Activated CD8-positive, alpha-beta memory T cell treated with anti-CD3 and anti-CD28 coated beads for 1 hour (primary cell): ENCODE measurements around the gene TCHP.
"Not testable (repeated sequence)": the region's sequence is repeated elsewhere in the genome, so short reads cannot be mapped to it uniquely, and the experiment has no call there.

Source experiments
- DNase-seq, 2 donors: peaks; one replicate each; pipeline ENCODE4 v3.0.0-alpha.2; 2020; ENCODE audit warnings: low read depth in 1 of 2; ENCODE audit errors: extremely low read depth in 1 of 2

TCHP gene, protein sequence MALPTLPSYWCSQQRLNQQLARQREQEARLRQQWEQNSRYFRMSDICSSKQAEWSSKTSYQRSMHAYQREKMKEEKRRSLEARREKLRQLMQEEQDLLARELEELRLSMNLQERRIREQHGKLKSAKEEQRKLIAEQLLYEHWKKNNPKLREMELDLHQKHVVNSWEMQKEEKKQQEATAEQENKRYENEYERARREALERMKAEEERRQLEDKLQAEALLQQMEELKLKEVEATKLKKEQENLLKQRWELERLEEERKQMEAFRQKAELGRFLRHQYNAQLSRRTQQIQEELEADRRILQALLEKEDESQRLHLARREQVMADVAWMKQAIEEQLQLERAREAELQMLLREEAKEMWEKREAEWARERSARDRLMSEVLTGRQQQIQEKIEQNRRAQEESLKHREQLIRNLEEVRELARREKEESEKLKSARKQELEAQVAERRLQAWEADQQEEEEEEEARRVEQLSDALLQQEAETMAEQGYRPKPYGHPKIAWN

DNA sequence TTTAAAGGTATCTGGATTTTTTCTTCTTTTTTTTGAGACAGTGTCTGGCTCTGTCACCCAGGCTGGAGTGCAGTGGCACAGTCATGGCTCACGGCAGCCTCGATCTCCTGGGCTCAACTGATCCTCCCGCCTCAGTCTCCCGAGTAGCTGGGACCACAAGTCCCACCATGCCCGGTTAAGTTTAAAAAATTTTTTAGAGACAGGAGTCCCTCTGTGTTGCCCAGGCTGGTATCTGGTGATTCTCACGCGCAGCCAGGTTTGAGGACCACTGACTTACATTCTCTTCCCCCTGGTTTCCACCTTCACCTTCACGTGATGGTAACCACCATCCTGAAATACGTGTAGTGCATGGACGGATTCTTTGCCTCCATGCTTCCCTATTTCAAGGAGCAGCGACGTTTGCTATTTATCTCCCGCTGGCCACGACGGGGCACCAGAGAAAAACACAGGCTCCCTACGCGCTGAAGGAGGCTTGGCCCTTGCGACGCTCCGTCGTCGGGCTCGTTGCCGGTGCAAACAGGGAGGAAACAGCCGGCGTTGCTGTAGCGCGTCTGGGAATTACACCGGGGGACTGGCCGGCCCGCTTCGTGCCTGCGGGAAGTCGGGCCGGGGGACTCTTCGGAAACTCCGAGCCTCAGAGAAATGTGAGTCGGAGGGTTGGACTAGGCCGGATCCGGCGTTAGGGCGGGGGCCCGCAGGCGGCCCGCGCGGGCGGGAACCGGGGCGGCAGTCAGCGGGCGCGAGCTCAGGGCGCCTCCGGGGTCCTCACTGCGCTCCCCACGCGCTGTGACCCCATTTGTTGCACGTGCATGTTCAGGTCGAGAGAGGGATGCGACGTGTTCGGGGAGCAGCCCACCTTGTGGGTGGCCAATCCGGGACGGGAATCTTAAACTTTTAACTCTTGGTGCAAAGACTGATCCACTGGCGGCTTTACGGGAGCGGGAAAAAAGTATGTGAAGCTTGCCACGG lies at the start of gene TCHP:
TCHP (plus strand) TSS at position 492 of the 969 bp plus-strand sequence. CDS start 2,753 bp downstream, outside the sequence.
- peak; percentile 28 to 51 for DNase-seq

DNA sequence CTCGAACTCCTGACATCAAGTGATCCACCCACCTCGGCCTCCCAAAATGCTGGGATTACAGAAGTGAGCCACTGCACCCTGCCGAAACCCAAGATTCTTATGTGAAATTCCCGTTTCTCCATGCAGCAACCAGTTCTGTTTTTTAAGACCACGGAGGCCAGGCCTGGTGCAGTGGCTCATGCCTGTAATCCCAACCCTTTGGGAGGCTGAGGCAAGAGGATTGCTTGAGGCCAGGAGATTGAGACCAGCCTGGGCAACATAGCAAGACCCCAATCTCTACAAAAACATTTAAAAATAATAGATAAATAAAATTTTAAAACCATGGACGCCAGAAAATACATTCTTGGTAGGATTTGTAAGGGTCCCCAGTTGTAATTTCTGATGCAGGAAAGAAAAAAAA lies 49.6 kb upstream of the TCHP start:
- not testable (repeated sequence) for DNase-seq

DNA sequence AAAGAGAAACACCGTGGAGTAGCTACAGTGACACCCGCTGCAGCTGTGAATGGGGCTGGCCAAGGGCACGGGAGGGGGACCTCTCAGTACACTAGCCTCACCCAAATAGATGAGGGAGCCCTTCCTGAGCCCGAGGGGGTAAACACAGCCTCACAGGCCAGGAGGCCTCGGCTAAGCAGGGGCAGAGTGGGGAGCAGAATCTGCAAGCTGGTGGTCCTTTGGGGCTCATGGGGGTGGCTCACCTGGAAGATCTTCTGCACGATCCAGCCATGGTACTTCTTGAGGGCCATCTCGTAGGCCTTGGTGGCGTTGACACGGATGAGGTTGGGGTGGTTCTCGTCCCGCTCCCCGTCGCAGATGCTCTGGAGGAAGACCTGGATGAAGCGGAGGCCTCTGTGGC lies 44.7 kb upstream of the TCHP start:
- no peak for DNase-seq

DNA sequence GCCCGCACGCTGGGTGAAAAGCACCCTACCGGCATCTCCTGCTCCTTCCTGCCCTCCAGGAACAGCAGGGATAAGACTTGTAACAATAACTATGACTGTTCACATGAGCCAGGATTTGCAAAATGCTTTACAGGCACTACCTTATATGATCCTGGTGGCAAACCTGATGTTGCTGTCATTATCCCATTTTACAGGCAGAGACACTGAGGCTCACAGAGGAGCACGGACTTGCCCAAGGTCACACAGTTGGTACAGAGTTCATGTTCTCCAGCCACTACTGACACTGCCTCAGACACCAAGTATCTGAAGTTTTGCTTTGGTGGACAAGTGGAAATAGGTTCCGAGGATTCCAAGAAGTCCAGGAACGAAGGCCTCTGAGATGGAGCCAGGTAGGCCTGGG lies 42.4 kb upstream of the TCHP start:
- DNase-seq = no peak

DNA sequence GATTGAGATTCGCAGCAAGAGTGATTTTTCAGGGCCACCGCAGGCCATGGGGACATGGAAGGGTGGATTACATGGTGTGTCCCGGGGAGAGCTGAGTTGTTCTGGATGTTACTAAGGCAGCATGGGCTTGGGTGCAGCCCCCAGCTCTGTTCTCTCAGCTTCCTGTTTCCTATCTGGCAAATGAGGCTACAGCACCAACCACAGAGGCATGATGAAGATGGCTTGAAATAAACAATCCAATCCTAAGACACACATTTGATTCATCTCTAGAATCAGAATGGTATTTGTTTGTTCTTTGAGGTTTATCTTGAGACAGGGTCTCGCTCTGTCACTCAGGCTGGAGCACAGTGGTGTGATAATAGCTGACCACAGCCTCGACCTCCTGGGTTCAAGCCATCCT lies 41.3 kb upstream of the TCHP start:
- no peak for DNase-seq

DNA sequence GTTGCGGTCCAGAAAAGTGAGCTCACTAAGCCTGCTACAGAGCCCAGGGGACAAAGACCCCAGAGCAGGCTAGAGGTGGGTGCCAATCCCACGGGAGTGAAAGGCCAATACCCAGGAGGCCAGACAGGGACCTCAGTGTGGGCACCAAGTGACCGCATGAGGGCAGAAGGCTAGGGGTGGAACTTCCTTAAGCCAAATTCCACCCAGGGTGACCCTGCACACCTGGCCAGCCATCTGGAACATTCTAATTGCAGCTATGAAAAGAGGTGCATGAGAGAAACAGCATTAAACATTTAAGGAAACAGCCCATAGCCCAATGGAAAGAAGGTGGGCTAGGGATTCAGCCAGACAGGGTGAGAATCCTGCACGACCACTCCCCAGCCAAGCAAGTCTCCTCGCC lies 39.1 kb upstream of the TCHP start:
- DNase-seq = no peak

DNA sequence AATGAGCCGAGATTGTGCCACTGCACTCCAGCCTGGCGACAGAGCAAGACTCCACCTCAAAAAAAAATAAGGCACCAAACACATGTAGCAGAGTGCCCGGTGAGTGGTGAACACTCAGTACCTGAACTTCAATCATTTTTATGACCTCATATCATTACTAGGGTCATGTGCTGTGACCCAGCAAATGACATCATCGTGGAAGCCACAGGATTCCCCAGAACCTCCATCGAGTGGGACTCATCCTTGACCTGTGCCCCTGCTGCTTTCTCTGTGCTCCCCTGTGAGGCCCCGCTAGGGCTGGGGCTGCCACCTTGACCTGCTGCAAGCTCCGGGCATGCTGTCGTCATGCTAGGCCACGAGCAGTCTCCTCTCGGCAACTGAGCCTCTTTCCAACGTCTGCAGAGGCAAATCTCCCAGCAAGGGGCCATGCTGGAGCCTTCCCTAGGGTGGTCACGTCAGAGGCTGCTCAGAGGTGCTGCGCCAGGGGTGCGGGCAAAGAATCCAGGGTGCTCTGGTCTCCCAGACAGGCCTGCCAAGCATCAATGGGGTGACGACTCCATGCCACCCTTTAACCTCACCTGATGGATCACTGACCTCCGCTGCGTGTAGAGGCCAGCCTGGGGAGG lies 38.3 kb upstream of the TCHP start:
- DNase-seq = no peak

DNA sequence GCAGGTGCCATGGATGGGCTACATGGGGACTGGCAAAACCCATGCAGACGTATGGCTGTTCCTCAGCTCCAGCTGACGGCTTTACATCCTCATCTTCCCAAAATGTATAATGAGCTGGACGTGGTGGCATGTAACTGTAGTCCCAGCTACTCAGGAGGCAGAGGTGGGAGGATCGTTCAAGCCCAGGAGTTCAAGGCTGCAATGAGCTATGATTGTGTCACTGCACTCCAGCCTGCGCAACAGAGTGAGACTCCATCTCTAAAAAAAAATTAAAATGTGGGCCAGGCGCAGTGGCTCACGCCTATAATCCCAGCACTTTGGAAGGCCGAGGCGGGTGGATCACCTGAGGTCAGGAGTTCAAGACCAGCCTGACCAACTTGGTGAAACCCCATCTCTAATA lies 37.6 kb upstream of the TCHP start:
- not testable (repeated sequence) for DNase-seq

DNA sequence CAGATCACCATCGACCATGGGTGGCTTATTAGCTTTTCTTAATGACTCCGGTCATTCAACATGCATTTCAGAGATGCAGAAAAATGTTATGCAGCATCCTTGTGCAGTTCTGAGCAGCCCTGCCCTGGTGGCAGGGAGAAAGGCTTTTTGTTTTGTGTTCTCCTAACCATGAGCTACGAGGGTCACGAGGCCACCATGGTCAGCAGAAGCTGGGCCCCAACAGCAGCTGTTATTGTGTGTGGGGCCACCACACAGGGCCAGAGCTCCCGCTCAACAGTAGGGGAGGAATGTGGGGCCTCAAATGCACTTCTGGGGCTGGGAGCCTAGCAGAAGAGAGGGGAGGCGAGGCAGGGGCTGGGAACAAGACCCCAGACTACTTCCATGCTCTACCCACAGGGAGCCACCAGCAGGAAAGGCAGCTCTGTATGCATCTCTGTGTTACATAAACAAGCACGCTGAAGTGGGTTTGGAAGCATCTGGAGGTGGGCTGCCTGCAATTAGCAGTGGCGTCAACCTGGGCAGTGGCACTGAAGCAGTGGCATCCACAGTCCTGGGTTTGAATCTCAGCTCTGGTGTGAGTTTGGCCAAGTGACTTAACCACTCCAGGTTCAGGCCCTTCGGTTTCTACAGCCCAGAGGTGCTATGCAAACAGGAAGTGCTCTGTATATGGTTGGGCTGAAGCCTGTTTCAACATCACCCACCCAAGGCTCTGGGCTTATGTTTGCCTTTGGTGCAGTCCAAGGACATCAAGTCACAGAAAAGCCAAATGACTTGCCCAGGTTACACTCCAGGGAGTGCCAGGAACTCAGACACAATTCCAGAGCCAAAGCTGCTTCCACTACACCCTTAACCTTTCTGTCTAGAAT lies 36.0 kb upstream of the TCHP start:
- DNase-seq = no peak

DNA sequence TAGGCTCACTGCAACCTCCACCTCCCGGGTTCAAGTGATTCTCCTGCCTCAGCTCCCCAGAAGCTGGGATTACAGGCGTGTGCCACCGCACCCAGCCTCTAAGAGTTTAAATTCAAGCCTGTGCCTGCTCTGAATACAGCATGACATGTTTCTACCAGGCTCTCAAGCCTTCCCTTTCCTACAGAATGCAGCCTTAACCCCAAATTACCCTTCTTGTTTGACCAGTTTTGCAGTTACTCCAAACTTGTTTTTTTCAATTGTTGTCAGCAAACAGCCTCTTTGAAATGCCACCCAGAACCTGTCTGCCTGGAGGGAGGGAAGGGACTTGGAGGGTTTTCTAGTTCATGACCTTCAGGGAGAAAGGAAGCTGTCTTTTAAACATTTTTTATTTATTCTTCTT lies 35.2 kb upstream of the TCHP start:
- DNase-seq = no peak

DNA sequence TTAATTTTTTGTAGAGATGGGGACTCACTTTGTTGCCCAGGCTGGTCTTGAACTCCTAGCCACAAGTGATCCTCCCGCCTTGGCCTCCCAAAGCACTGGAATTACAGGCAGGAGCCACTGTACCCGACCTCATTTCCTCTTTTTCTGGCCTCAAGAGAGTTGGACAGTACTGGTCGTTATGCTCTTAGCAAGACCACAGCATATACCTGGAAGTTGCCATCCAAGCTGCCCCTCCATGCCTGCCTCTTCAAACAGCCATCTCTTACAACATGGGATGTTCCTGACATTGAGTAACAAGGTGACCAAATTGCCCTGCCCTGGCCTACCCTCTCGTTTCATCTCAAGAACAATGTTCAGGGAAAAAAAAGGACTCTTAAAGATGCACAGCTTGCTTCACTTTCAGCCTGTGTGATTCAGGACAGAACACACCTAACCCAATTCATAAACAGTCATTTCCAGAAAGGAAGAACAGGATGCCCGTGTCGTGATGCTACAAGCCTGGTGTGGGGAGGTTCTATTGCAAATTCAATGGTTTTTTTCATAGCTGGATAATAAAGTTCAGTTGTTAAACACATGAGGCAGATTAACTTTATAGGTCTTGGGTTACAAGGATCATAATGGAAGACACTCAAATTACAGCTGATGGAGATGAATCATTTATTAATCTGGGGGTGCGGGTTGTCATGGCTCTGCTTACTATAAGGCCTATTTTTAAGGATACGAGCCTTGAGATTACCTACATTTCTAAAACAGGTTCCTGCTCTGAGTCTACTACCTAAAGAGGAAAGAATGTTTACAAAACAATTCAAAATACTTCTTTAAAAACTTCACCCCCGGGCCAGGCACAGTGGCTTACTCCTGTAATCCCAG lies 31.7 kb upstream of the TCHP start:
- no peak for DNase-seq

DNA sequence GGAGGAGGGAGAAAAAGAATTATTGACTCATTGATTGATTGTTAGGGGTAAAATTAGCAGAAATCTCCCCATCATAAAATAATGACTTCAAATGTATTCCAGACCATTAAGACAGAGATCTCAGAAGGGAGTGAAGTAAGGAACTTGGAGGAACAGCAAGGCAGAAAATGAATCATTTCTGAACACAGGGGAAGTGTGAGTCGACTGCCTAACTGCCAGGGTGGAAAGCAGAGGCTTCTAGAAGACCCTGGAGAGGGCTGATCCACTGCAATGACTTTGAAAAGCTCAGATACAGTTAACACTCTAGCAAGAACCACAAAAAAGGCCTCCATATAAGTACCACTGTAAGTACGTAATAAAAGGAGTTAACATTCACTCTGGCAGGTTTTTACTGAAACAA lies 29.4 kb upstream of the TCHP start:
- no peak for DNase-seq

DNA sequence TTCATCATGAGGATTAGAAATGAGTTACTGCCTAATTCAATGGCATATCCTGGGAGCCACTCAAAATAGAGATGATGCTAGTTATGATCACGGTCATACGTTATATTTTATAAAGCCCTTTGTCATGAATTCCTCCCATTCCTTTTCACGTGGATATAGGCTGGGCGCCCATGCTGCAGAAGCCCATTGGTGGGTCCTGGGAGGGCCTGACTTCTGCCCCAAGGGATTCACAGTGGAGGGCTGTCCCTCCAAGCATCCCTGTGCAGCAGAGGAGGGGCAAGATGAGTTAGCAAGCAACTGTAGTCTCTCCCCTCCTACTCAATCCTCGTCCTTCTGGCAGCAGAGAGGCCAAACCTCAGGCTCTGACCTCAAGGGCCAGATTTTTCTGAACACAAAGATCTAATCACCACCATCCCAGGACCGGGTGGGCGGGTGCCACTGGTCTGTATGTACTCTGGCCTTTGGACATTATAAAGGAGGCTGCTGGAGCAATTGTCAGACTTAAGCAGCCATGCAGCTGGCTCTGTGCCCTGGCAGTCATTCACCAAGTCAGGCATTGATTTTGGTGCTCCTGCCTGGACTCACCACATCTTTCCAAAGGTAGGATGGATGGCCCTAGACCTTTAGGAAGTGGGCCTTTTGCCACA lies 28.3 kb upstream of the TCHP start:
- DNase-seq = no peak

DNA sequence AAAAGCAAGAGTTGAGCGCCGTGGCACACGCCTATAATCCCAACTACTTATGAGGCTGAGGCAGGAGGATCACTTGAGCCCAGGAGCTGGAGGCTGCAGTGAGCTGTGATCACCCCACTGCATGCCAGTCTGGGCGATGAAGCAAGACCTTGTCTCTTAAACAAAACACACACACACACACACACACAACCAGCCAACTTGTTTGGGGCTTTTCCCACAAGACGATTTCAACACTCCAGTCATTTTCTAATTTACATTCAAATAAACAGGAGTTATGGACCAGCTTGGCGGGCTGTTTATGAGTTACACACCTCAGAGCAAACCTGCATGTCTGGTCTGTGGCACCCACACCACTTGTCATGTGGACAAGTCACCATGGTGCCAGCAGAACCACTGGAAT lies 26.4 kb upstream of the TCHP start:
- no peak for DNase-seq

DNA sequence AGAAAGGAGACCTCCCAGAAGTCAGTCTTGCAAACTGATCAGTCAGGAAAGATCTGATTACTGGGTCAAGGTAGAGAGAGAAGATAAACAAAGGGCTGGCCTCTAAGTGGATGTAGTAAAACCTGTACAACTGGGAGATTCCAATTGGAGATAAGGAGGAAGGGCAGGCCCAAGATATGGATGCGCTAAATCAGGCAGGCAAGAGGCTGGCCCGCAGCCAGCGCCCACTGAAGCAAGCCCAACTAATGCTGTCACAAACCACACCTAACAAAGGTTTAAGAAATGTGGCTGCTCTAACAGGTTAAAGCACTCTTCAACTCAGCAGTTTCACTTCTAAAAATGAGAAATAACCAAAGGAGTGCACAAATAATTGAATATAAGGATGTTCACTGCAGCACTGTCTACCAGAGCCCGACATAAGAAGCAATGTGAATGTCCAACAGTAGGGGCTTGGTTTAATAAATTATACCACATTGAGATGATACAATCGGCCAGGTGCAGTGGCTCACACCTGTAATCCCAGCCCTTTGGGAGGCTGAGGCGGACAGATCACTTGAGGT lies 24.4 kb upstream of the TCHP start:
- no peak for DNase-seq

DNA sequence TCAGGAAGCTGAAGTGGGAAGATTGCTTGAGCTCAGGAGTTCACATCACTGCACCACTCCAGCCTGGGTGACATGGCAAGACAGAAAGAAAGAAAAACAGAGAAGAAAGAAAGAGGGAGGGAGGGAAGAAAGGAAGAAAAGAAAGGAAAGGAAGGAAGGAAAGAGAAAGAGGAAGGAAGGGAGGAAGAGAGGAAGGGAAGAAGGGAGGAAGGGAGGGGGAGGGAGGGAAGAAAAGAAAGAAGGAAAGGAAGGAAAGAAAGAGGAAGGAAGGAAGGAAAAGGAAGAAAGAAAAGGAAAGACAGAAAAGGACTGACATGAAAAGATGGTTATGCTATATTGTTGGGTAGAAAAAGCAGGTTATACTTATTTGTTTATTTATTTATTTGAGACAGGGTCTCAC lies 23.7 kb upstream of the TCHP start:
- DNase-seq = no peak

DNA sequence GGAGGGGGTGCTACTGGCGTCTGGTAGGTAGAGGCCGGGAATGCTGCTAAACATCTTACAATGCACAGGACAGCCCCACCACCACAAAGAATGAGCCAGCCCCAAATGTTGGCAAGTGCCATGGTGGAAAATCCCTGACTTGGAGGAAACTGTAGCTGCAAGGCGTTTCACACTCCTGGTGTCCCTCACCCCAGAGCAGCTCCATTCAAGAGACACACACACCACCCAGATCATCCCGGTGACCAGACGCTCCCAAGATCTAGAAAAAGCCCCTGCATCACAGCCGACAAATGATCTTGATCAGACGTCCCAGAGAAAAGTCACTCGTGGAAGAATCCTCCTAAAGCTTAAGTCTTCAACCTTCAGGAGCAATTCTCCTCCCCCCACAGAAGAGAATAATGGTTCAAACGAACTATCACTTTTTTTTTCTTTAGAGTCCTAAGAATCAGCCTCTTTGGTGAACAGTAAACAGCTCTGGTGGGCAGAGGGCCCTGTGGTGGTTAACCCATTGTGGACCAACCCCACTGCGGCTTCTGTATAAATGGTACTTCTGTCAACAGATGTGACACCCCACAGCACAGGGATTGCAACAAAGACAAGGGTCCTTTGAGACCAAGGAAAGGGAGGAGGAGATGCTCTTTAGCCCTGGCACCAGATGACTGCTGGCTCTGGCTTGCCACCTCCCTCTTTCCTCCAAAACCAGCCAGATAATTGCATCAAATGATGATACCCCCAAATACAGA lies 22.4 kb upstream of the TCHP start:
- DNase-seq = no peak

DNA sequence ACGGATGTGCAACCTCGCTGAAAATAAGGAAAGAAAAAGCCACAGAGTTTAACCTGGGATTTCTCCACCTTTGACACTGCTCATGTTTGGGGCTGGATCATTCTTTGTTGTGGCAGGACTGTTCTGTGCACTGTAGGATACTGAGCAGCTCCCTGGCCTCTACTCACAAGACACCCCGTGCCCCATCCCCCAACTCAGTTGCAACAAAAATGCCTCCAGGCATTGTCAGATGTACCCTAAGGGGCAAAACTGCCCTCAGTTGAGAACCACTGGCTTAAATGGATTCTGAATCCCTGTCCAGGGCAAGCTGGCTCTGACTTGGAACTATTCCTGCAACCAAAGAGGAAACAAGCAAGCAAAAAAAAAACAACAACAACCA lies 21.8 kb upstream of the TCHP start:
- DNase-seq = no peak
